GM19035 (cell line): ENCODE data around the gene PSTPIP1.
"Not testable (repeated sequence)": the region's sequence is repeated elsewhere in the genome, so short reads cannot be mapped to it uniquely, and the experiment has no call there.

Source experiments
- ATAC-seq: cut with Tn5 transposase; IDR thresholded peaks from one replicate; pipeline ENCODE4 v1.9.1; 2021; ENCODE audit not compliant: unreplicated experiment

PSTPIP1 gene

GRCh38 chr15:76994971-76995945 lies at the start of gene PSTPIP1:
TSS of gene PSTPIP1 (plus strand) at chr15:76995126. CDS start at chr15:76995574, 448 bp downstream.
- ATAC-seq: no peak

DNA sequence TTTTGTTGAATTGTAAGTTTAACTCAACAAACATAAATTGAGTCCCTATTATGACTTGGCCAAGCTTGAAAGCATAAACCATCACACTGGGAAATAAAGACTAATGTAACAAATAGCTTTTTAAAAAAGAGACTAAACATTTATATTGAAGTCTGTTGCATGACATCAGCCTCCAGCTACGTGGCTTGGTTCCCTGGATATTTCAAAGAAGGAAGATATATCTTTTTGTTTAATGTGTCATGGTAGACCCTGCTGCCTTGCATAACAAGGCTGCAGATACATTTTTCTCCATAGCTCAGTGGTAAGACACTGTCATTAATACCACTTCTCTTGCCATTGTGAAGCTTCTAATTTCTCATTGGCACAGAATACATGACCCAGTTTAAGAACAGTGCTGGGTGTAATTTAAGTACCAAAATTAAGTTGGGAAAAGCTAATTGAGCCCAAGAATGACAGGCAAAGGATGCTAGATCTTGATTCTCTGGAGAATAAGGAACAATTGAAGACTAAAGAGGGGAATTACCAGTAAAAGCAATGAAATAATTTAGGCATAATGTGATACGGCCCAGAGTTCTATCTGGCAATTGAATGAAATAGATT lies 49.3 kb upstream of the PSTPIP1 start:
- ATAC-seq: no peak

DNA sequence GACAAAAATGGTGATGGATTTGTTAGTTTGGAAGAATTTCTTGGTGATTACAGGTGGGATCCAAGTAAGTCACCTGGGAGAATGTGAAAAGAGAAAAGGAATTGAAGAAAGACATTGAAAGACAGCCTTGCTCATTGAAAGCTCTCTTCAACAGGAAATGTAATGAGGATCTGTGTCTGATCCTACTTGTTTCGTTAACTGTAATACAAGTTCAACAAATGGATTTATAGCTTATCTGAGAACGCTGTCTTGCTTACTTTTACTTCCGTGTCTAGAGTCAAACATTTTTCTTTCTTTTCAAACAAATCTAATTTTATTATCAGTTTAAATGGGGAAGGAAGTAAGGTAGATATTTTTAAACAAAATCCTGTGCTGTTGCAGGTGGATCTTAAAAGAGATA lies 47.5 kb upstream of the PSTPIP1 start:
- no peak for ATAC-seq

DNA sequence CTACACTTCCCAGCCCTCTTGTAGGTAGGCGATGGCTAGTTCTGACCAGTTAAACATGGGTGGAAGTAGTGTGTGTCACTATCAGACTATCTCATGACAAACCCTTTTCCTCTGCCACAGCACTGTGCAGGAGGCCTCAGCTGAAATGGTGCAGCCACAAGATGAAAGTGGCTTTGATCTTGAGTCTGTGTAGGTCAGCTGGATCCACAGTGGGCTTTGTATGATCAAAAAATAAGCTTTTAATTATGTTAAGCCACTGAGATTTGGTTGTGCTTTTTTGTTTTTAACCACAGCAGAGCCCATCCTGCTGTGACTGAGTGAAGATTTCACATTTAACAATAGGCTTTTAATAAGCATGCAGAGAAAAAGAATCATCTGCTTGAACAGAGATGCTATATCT lies 43.7 kb upstream of the PSTPIP1 start:
- no peak for ATAC-seq

DNA sequence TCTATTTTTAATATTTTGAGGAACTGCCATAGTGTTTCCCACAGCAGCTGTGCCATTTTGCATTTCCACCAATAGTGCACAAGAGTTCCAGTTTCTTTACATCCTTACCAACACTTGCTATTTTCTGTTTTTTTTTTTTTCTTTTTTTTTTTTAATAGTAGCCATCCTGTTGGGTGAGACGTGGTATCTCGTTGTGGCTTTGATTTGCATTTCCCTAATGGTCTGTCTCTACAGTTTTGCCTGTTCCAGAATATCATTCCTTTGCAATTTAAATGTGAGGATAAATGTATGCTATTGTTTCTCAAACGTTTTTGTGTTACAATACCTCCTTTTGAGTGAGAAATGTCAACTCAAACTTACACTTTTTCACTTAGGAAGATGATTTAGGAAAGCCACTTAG lies 41.0 kb upstream of the PSTPIP1 start:
- no peak for ATAC-seq

DNA sequence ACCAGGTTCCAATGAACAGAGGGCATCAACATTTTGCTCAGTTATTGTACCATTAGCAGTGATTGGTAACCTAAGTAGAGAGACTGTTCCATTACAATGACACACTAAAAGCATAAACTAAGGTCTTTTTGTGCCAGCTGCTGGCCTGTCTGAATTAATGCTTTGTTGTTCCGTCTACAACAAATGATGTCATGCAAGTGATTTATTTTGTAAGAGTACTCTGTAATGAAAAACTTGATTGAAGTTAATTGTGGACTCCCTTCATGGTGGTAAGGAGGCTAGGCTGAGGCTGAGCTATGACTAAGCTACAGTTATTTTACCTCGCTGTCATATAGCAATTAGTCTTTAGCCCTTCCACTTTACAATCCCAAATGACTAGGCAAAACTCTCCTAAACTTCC lies 40.2 kb upstream of the PSTPIP1 start:
- ATAC-seq: no peak

- no peak for ATAC-seq
Observed at GRCh38 chr15:76961268-76962011, 33.5 kb upstream of the PSTPIP1 start.

DNA sequence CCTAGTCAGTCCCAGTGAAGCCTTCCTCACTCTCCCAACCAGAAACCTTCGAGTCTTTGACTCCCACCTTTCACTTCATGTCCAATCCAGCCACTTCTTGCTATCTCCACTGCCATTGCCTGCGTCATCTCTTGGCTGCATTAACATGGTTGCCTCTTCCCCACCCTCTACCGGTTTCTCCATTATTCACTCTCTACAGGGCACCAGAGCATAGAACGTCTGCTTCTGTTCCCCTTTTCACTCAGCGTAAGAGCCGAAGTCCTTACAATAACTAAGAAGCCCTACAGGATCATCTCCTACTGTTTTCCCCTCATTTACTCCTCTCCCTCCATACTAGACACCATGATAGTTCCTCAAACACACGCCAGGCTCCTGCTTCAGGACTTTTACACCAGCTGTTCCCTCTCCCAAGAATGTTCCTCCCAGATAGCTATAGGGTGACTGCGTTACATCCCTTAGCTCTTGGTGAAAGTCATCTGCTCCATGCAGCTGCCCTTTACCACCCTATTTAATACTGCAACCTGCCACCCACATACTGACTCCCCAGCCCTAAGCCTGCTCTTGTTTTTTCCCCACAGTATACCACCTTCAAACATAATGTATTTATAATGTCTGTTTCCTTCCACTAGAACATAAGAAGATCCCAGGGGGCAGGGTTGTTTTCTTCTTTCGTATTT lies 32.5 kb upstream of the PSTPIP1 start:
- ATAC-seq: no peak

DNA sequence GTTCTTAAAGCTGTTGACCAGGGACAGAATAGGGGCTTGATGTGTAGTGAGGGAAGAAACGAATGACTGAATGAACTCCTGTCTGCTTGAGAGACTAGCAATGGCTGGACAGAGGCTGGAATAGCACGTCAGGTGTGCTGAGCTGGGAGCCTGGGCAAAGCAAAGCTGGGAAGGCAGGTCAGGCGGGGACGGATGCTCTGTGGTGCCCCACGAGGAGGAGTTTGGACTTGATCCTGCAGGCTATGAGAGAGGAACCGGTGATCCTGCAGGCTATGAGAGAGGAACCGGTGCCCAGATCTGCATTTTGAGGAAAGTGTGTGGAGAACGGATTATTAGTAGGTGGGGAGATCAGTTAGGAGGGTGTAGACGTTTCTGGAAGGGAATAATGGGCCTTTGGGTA lies 31.3 kb upstream of the PSTPIP1 start:
- no peak for ATAC-seq

- no peak for ATAC-seq
Observed at GRCh38 chr15:76964157-76964556, 30.8 kb upstream of the PSTPIP1 start.

DNA sequence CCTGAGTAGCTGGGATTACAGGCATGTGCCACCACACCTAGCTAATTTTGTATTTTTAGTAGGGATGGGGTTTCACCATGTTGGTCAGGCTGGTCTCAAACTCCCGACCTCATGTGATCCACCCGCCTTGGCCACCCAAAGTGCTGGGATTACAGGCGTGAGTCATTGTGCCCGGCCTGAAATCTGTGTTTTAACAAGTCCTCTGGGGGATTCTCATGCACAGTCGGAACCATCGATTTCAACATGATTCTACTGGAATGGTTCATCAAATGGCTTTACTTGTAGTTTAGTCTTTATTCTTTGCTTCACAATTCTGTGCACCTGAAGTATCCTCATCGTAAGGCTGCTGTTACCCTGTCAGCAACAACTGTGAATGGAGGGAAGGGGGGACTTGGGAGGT lies 28.9 kb upstream of the PSTPIP1 start:
- ATAC-seq: not testable (repeated sequence)

DNA sequence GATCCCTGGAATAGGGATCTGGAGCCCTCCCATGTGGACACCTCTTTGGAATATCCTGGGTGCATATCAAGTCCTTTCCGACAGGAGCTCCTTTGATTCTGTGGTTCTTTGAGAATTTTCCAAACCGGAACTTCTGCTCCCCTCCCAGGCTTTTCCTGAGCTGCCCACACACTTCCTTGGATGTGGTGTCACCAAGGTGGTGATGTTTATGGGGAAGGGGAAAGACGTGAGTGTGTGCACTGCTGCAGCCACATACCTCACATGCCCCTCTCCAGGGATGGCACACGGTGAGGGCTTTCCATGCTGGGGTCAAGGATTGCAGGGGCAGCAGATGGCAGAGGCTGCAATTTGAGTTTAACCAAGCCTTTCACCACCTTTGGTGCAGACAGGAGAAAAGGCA lies 27.9 kb upstream of the PSTPIP1 start:
- ATAC-seq: no peak

DNA sequence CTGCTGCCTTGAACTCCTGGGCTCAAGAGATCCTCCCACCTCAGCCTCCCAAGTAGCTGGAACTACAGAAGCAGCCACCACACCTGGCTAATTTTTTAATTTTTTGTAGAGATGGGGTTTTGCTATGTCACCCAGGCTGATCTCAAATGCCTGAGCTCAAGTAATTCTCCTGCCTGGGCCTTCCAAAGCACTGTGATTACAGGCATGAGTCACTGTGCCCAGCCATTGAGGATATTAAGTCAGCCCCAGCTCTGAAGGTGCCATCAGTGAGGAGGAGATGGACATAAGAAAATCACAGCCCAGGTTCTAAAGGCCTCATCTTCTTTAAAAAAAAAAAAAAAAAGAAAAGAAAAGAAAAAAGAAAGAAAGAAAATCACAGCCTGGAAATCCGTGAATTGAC lies 26.6 kb upstream of the PSTPIP1 start:
- no peak for ATAC-seq

- no peak for ATAC-seq
Observed at GRCh38 chr15:76972389-76973361, 22.3 kb upstream of the PSTPIP1 start.

- no peak for ATAC-seq
Observed at GRCh38 chr15:76973362-76973743, 21.6 kb upstream of the PSTPIP1 start.

DNA sequence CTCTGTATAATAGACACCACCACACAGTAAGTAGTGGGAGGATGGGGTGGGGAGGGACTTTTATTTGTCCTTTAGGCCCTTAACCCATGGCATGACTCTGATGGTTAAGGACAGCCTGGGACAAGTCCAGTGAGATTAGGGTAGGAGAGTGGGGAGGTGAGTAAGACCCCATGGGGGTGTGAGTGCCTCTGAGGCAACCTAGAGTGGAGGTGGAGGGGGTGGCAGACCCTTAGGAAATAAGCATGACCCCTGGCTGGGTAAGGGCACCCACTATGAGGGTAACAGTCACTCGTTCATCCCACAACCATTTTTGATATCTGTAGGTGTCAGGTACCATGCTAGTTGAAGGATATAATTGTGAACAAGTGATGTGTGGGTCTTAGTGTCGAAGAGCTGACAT lies 21.0 kb upstream of the PSTPIP1 start:
- ATAC-seq: no peak

DNA sequence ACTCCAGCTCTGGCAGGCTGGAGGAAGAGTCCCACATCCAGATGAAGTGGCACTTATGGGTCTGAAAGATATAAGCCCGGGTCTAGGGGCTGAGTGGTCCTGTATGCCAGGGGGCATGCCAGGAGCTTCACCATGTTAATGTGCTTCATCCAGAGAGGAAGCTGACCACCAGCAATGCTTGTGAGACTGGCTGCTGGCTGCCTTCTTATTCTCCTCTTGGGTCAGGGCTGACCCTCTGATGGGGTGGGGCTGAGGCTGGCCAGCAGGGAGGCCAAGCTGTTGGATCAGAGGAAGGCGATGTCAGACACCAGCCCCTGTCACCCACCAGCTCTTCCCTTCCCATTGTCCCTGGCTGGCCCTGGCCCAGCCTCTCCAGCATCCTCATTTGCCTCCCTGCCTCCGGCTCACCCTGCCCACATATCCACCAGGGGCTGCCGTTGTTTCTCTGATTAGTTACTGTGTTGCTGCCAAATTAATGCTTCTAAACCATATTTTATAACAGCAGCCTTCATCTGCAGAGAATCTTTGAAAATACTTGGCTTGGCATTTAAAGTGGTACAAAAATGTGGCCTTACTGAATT lies 20.4 kb upstream of the PSTPIP1 start:
- ATAC-seq: no peak

GRCh38 chr15:76976141-76976540 lies 18.8 kb upstream of the PSTPIP1 start:
- ATAC-seq: no peak

GRCh38 chr15:76976572-76977270 lies 18.2 kb upstream of the PSTPIP1 start:
- ATAC-seq: no peak
